Measurements from ENCODE around the gene FMNL2.

FMNL2 gene

DNA sequence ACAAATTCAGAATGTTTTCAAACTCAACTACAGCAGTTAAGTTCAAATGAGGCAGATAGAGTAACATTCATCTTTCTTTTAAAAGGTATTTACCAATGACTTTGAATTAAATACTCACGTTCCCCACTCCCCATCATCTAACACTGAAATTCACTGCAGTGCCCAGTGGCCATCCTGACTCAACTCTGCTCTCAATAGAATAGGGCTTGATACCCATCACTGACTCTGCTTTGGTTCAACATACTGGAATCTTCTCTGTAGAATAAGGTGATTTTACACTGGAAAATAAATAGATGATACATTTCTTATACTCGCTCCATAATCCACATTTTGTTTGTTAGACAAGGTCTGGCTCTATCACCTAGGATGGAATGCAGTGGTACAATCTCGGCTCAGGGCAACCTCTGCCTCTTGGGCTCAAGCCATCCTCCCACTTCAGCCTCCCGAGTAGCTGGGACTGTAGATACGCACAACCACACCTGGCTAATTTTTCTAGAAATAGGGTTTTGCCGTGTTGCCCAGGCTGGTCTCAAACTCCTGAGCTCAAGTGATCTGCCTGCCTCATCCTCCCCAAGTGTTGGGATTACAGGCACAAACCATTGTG is 315.9 kb downstream of the FMNL2 start:
- Histone ChIP-seq H3K4me3 (ENCODE audit: insufficient read depth, low read length, poor library complexity, severe bottlenecking) (no peak overlapping the region), H3F3A (ENCODE audit: insufficient read depth) (peaks cover 19% of the 10 kb centered on the region; the same call in 1 of the 2 replicates), H3K9me2 (replicated peaks; ENCODE audit: insufficient read depth, low read length) (no peaks in the 10 kb centered on the region), H3K36me3 (ENCODE audit: low read length) (peaks cover 28% of the 10 kb centered on the region; the same call in 1 of the 2 replicates), H3K27me3 (ENCODE audit: low read length) (no peaks in the 10 kb centered on the region), H4K20me1 (ENCODE audit: low read depth, low read length) (peaks cover 5% of the 10 kb centered on the region; the same call in 1 of the 2 replicates), H3K9ac (ENCODE audit: low read length) (no peak overlapping the region), H3K4me2 (ENCODE audit: low read depth, low read length, poor library complexity, severe bottlenecking) (no peak overlapping the region), H3K9me3 (ENCODE audit: insufficient read depth, low read length) (no peaks in the 10 kb centered on the region), H3K79me2 (ENCODE audit: insufficient read depth, low read length) (no peaks in the 10 kb centered on the region), H3K27ac (ENCODE audit: low read depth, low read length) (no peak overlapping the region), H2AFZ (ENCODE audit: low read depth, low read length, severe bottlenecking) (no peak overlapping the region)
- no peak for TF ChIP-seq CTCF (IDR thresholded peaks at IDR 0.05; ENCODE audit: insufficient read depth, low read length, poor library complexity, severe bottlenecking)
- no peak for TF ChIP-seq EZH2phosphoT487 (conservative IDR thresholded peaks at IDR 0.05; ENCODE audit: low read length)

GRCh38 chr2:152651834-152652233 is 316.9 kb downstream of the FMNL2 start:
- Histone ChIP-seq H4K20me1 (ENCODE audit: low read depth, low read length) (peaks cover 5% of the 10 kb centered on the region; the same call in 1 of the 2 replicates), H3K9me2 (replicated peaks; ENCODE audit: insufficient read depth, low read length) (no peaks in the 10 kb centered on the region), H3K4me2 (ENCODE audit: low read depth, low read length, poor library complexity, severe bottlenecking) (no peak overlapping the region), H3F3A (ENCODE audit: insufficient read depth) (peaks cover 19% of the 10 kb centered on the region; the same call in 1 of the 2 replicates), H3K9ac (ENCODE audit: low read length) (no peak overlapping the region), H3K79me2 (ENCODE audit: insufficient read depth, low read length) (no peaks in the 10 kb centered on the region), H3K9me3 (ENCODE audit: insufficient read depth, low read length) (no peaks in the 10 kb centered on the region), H3K27me3 (ENCODE audit: low read length) (no peaks in the 10 kb centered on the region), H3K36me3 (ENCODE audit: low read length) (peaks cover 33% of the 10 kb centered on the region; the same call in 1 of the 2 replicates), H3K4me3 (ENCODE audit: insufficient read depth, low read length, poor library complexity, severe bottlenecking) (no peak overlapping the region), H2AFZ (ENCODE audit: low read depth, low read length, severe bottlenecking) (no peak overlapping the region), H3K27ac (ENCODE audit: low read depth, low read length) (no peak overlapping the region)
- no peak for TF ChIP-seq CTCF (IDR thresholded peaks at IDR 0.05; ENCODE audit: insufficient read depth, low read length, poor library complexity, severe bottlenecking)
- no peak for TF ChIP-seq EZH2phosphoT487 (conservative IDR thresholded peaks at IDR 0.05; ENCODE audit: low read length)

GRCh38 chr2:152655880-152656279 is 320.9 kb downstream of the FMNL2 start:
- Histone ChIP-seq H3K27me3 (ENCODE audit: low read length) (no peaks in the 10 kb centered on the region), H3K27ac (ENCODE audit: low read depth, low read length) (no peak overlapping the region), H3K9ac (ENCODE audit: low read length) (no peak overlapping the region), H3K9me2 (replicated peaks; ENCODE audit: insufficient read depth, low read length) (no peaks in the 10 kb centered on the region), H3F3A (ENCODE audit: insufficient read depth) (peaks cover 12% of the 10 kb centered on the region; the same call in 1 of the 2 replicates), H2AFZ (ENCODE audit: low read depth, low read length, severe bottlenecking) (no peak overlapping the region), H3K9me3 (ENCODE audit: insufficient read depth, low read length) (no peaks in the 10 kb centered on the region), H3K36me3 (ENCODE audit: low read length) (peaks cover 62% of the 10 kb centered on the region), H4K20me1 (ENCODE audit: low read depth, low read length) (no peaks in the 10 kb centered on the region; the same call in 1 of the 2 replicates), H3K79me2 (ENCODE audit: insufficient read depth, low read length) (no peaks in the 10 kb centered on the region), H3K4me3 (ENCODE audit: insufficient read depth, low read length, poor library complexity, severe bottlenecking) (no peak overlapping the region), H3K4me2 (ENCODE audit: low read depth, low read length, poor library complexity, severe bottlenecking) (no peak overlapping the region)
- TF ChIP-seq EZH2phosphoT487 (conservative IDR thresholded peaks at IDR 0.05; ENCODE audit: low read length) (no peak), CTCF (IDR thresholded peaks at IDR 0.05; ENCODE audit: insufficient read depth, low read length, poor library complexity, severe bottlenecking) (no peak)

All from SU-DHL-6 (cell line).